HTERT RPE-1 (cell line): ENCODE measurements around the gene ANXA10.
"Not testable (repeated sequence)": the region's sequence is repeated elsewhere in the genome, so short reads cannot be mapped to it uniquely, and the experiment has no call there.

ENCODE experiments used
- in situ Hi-C: fragments of 300-500 bp; cut with MboI; formaldehyde crosslinking; loops from 4 replicates; pipeline ENCODE4 v1.14.3; 2020; ENCODE audit warnings: low sequenced_read_pairs

ANXA10 gene

GRCh38 chr4:168092176-168092712, at the start of gene ANXA10:
Gene ANXA10 (plus strand): TSS chr4:168092537. CDS start chr4:168092701, 164 bp downstream.
- in situ Hi-C loops, result no loop called here

GRCh38 chr4:168045354-168045753, 47.0 kb upstream of the ANXA10 start:
- in situ Hi-C loops, result no loop called here

GRCh38 chr4:168050002-168050401, 42.3 kb upstream of the ANXA10 start:
- in situ Hi-C loops, result no loop called here

GRCh38 chr4:168051526-168051925, 40.8 kb upstream of the ANXA10 start:
- in situ Hi-C loops, result no loop called here

- in situ Hi-C loops, result no loop called here
Measured at GRCh38 chr4:168057412-168057811, 34.9 kb upstream of the ANXA10 start.

GRCh38 chr4:168059251-168059650, 33.1 kb upstream of the ANXA10 start:
- in situ Hi-C loops, result no loop called here

- in situ Hi-C loops, result no loop called here
Measured at GRCh38 chr4:168063031-168063430, 29.3 kb upstream of the ANXA10 start.

GRCh38 chr4:168070903-168071302, 21.4 kb upstream of the ANXA10 start:
- in situ Hi-C loops, result no loop called here

GRCh38 chr4:168071304-168071703, 21.0 kb upstream of the ANXA10 start:
- in situ Hi-C loops, result no loop called here

- in situ Hi-C loops, result no loop called here
Measured at GRCh38 chr4:168074861-168075260, 17.5 kb upstream of the ANXA10 start.

GRCh38 chr4:168076989-168077725, 15.2 kb upstream of the ANXA10 start:
- in situ Hi-C loops, result no loop called here

- in situ Hi-C loops, result no loop called here
Measured at GRCh38 chr4:168077726-168078239, 14.6 kb upstream of the ANXA10 start.

GRCh38 chr4:168082379-168082778, 10.0 kb upstream of the ANXA10 start:
- in situ Hi-C loops, result no loop called here

- in situ Hi-C loops, result no loop called here
Measured at GRCh38 chr4:168095776-168096406, 3.6 kb downstream of the ANXA10 start.

- in situ Hi-C loops, result no loop called here
Measured at GRCh38 chr4:168096407-168096784, 4.1 kb downstream of the ANXA10 start.

GRCh38 chr4:168097161-168097560, 4.8 kb downstream of the ANXA10 start:
- in situ Hi-C loops, result no loop called here

- in situ Hi-C loops, result no loop called here
Measured at GRCh38 chr4:168098248-168098717, 5.9 kb downstream of the ANXA10 start.

GRCh38 chr4:168099195-168099594, 6.9 kb downstream of the ANXA10 start:
- in situ Hi-C loops, result no loop called here

- in situ Hi-C loops, result no loop called here
Measured at GRCh38 chr4:168101026-168101425, 8.7 kb downstream of the ANXA10 start.

- in situ Hi-C loops, result no loop called here
Measured at GRCh38 chr4:168102403-168102802, 10.1 kb downstream of the ANXA10 start.

GRCh38 chr4:168109527-168109926, 17.2 kb downstream of the ANXA10 start:
- in situ Hi-C loops, result no loop called here

GRCh38 chr4:168113059-168113458, 20.7 kb downstream of the ANXA10 start:
- in situ Hi-C loops, result not testable (repeated sequence)
